Thymus (tissue), 11 donors: ENCODE results near the gene LYZL4. TPM values are rescaled to one million over a fixed set of nuclear protein-coding genes. Genes with fewer than 3 reads are reported as not detected.

ENCODE experiments used
- DNase-seq, 9 donors: peaks; one replicate each; pipeline ENCODE4 v3.0.0-alpha.2; 2013; ENCODE audit warnings: low spot score in 9 of 9, low read depth in 6 of 9, missing footprints in 1 of 9
- H3K27ac ChIP-seq, 2 donors: one replicate each; pipeline ENCODE4 v1.5.1; 2013; ENCODE audit warnings: control low read depth in 1 of 2, low read depth in 1 of 2, low read length in 1 of 2, mild to moderate bottlenecking in 1 of 2, moderate library complexity in 1 of 2
- H3K27me3 ChIP-seq, 2 donors: one replicate each; pipeline ENCODE4 v1.5.1; 2013; ENCODE audit warnings: low read length in 1 of 2; ENCODE audit not compliant: control insufficient read depth in 2 of 2, insufficient read depth in 1 of 2
- H3K36me3 ChIP-seq, 2 donors: one replicate each; pipeline ENCODE4 v1.5.1; 2013; ENCODE audit warnings: low read length in 1 of 2, mild to moderate bottlenecking in 1 of 2, moderate library complexity in 1 of 2; ENCODE audit not compliant: control insufficient read depth in 2 of 2, insufficient read depth in 2 of 2
- H3K4me1 ChIP-seq, 2 donors: one replicate each; pipeline ENCODE4 v1.5.1; 2013; ENCODE audit warnings: low read length in 2 of 2; ENCODE audit not compliant: control insufficient read depth in 2 of 2, insufficient read depth in 2 of 2
- H3K4me3 ChIP-seq, 2 donors: one replicate each; pipeline ENCODE4 v1.5.1; 2013; ENCODE audit warnings: low read length in 2 of 2, control low read depth in 1 of 2, mild to moderate bottlenecking in 1 of 2
- H3K9me3 ChIP-seq, 2 donors: one replicate each; pipeline ENCODE4 v1.5.1; 2013; ENCODE audit warnings: low read length in 1 of 2, mild to moderate bottlenecking in 1 of 2; ENCODE audit not compliant: control insufficient read depth in 2 of 2, insufficient read depth in 1 of 2
- WGBS: extraction: QIAGEN DNeasy Blood & Tissue Kit; methylation state at CpG from one replicate; pipeline ENCODE4 v1.1.7; 2013; 5-methylcytosine and 5-hydroxymethylcytosine counted together
- polyA plus RNA-seq: library from polyadenylated mRNA; stranded (reverse); fragments of 200-250 nt; gene quantifications from one replicate; pipeline ENCODE4 v1.2.3, GENCODE V29; 2013
- total RNA-seq: library from RNA; stranded (reverse); fragments of 120-200 nt; gene quantifications from one replicate; pipeline ENCODE4 v1.2.4, GENCODE V29; 2013
- donor health status: healthy.

The LYZL4 gene
- total and polyA plus RNA-seq, 2 donors: 0.14 to 0.46 TPM

GRCh38 chr3:42432485-42432884 lies 22.1 kb upstream of the LYZL4 start:
- no peak for DNase-seq
- Histone ChIP-seq H3K27me3 (no peaks in the 10 kb centered on the region), H3K4me3 (no peak overlapping the region), H3K4me1 (peaks cover 0 to under 1% of the 10 kb centered on the region in 2 donors), H3K36me3 (no peaks in the 10 kb centered on the region), H3K9me3 (peaks cover 0 to 5% of the 10 kb centered on the region in 2 donors), H3K27ac (no peak overlapping the region)
- 97% methylated on average over 2 of the region's 2 CpGs for whole genome bisulfite sequencing

DNA sequence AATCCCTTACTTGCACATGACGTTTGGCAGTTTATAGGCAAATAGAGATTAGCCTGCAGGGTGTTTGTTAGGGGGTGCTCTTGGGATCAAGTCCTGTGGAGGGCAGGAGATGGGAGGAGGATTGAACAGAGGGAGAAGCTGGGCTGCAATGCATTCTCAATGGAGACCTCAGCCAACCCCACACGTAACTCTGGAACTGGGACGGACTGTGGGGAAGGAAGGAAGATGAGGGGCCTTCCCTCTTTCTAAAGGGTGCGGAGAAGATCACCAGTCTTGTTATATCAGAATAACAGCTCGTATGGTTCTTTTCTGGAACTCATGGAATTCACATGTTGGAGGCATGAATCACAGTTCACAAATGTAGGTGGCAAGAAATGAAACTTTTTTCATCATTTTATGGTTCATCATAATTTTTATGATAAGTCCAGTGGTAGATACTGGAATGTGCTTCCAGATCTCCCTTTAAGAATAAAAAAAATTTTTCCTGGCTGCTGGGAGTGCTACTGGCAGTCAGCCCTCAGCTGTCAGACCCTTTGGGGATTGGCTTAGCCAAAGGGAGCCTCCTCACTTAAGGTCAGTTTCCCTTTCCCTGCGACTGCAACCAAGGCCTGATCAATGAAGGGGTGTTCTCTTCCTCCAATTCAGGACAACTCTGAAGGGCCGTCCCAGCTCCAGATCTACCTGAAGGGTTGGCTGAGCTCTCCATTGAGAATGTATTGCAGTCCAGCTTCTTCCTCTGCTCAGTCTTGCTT lies 20.5 kb upstream of the LYZL4 start:
- Histone ChIP-seq H3K4me1 (no peaks in the 10 kb centered on the region), H3K27me3 (no peaks in the 10 kb centered on the region), H3K27ac (no peak overlapping the region), H3K4me3 (no peak overlapping the region), H3K9me3 (peaks cover 0 to 5% of the 10 kb centered on the region in 2 donors), H3K36me3 (no peaks in the 10 kb centered on the region)
- DNase-seq: no peak
- 92% methylated on average over 7 of the region's 7 CpGs for WGBS

GRCh38 chr3:42428830-42429229 lies 18.4 kb upstream of the LYZL4 start:
- Histone ChIP-seq H3K27ac (no peak overlapping the region), H3K27me3 (no peaks in the 10 kb centered on the region), H3K4me3 (no peak overlapping the region), H3K36me3 (no peaks in the 10 kb centered on the region), H3K4me1 (no peaks in the 10 kb centered on the region), H3K9me3 (peaks cover 0 to 5% of the 10 kb centered on the region in 2 donors)
- no peak for DNase-seq
- WGBS: 87% methylated on average over 2 of the region's 2 CpGs

DNA sequence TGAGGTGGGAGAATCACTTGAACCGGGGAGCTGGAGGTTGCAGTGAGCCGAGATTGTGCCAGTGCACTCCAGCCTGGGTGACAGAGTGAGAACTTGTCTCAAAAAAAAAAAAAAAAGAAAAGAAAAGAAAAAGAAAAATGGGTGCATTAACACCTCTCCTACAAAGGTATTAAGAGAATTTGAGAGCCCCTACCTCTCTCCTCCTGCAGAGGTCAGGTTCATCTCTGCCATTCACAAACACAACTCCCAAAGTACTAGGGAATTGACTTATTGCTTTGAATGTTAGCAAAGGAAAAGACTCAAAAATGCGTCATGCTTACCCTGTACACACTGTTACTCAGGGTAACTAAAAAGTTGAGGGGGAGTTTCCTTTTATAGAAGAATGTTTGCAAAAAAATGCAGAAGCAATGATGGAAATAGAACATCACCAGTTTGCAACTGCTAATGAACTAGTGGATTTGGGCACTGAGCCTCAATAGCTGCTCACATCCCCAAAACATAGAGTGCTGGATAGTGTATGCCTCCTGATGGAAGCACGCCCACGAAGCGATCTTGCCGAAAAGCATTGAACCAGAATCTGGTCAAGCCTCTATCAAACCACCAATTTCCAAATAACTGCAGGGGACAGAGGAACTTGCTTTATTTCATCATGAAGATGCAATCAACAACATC lies 15.5 kb upstream of the LYZL4 start:
- 96% methylated on average over 7 of the region's 7 CpGs for WGBS
- no peaks in the 10 kb centered on the region for H3K4me1 ChIP-seq
- DNase-seq: no peak
- H3K4me3 ChIP-seq: no peak overlapping the region
- no peaks in the 10 kb centered on the region for H3K9me3 ChIP-seq
- no peaks in the 10 kb centered on the region for H3K27me3 ChIP-seq
- no peaks in the 10 kb centered on the region for H3K36me3 ChIP-seq
- no peak overlapping the region for H3K27ac ChIP-seq

DNA sequence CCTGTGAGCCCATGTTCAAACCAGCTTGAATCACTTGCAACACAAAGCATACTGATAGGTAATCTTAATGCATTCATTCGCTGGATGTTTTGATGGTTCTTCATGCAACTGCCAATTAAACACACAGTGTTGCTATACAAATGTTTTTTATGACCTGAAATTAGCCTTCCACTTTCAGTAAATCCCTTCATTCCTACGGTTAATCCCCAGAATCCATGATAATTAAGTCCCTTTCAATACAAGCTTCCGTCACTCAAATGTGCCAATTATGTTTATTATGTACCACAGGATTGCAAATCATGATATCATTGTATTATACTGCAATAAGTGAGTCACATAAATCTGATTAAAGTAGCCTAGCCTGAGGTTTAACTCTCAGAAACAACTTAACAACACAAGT lies 14.5 kb upstream of the LYZL4 start:
- Histone ChIP-seq H3K27ac (no peak overlapping the region), H3K9me3 (no peaks in the 10 kb centered on the region), H3K4me1 (no peaks in the 10 kb centered on the region), H3K36me3 (no peaks in the 10 kb centered on the region), H3K27me3 (no peaks in the 10 kb centered on the region), H3K4me3 (no peak overlapping the region)
- 93% methylated on average over 3 of the region's 3 CpGs for WGBS
- no peak for DNase-seq

- H3K9me3 ChIP-seq: no peaks in the 10 kb centered on the region
- no peaks in the 10 kb centered on the region for H3K27me3 ChIP-seq
- H3K27ac ChIP-seq: no peak overlapping the region
- 96% methylated on average over 20 of the region's 20 CpGs for WGBS
- H3K36me3 ChIP-seq: no peaks in the 10 kb centered on the region
- no peak overlapping the region for H3K4me3 ChIP-seq
- no peak for DNase-seq
- no peaks in the 10 kb centered on the region for H3K4me1 ChIP-seq
Measured at GRCh38 chr3:42421818-42422796, 11.7 kb upstream of the LYZL4 start.

DNA sequence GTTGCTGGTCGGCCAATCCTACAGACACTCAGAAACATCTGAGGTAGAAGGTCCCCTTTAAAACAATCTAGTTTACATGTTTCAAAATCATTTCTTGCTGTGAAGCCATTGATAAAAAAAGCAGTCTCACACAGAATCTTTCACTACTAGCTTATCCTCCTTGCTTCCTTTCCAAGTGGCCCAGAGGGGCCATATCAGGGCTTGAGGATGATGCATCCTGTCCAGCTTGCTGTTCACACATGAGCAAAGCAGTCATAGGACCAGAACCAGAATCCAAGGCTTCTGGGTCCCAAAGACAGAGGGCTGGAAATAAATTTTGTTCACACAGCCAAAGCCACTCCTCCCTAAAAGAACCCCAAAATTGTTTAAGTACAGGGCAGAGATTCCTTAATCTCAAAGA lies 9.2 kb upstream of the LYZL4 start:
- no peaks in the 10 kb centered on the region for H3K4me1 ChIP-seq
- no peaks in the 10 kb centered on the region for H3K9me3 ChIP-seq
- WGBS: 97% methylated on average over 1 of the region's 1 CpG
- DNase-seq: no peak
- no peak overlapping the region for H3K4me3 ChIP-seq
- no peak overlapping the region for H3K27ac ChIP-seq
- H3K36me3 ChIP-seq: no peaks in the 10 kb centered on the region
- no peaks in the 10 kb centered on the region for H3K27me3 ChIP-seq

GRCh38 chr3:42412526-42413155 lies 2.2 kb upstream of the LYZL4 start:
- Histone ChIP-seq H3K27me3 (peaks cover 0 to 2% of the 10 kb centered on the region in 2 donors), H3K4me3 (no peak overlapping the region), H3K36me3 (no peaks in the 10 kb centered on the region), H3K27ac (no peak overlapping the region), H3K4me1 (no peaks in the 10 kb centered on the region), H3K9me3 (no peaks in the 10 kb centered on the region)
- 98% methylated on average over 6 of the region's 6 CpGs for WGBS
- DNase-seq: no peak
